ENCODE measurements around the gene PRSS56. TPM values are rescaled to one million over a fixed set of nuclear protein-coding genes. Genes with fewer than 3 reads are reported as not detected.

The PRSS56 gene
- total and polyA plus RNA-seq, 2 of the 13 experiments (the other 11 are each of a cell fraction or from before 2014, with no cell fraction given), result not detected

GRCh38 chr2:232574674-232575403, 54.7 kb downstream of the PRSS56 start (continued):
- TF ChIP-seq ZNF737 (CRISPR knock-in tag; IDR thresholded peaks at IDR 0.05; ENCODE audit: borderline replicate concordance) (no peak), ZSCAN22 (CRISPR knock-in tag; IDR thresholded peaks at IDR 0.05) (no peak), ATF7-NPFF (CRISPR knock-in tag; IDR thresholded peaks at IDR 0.05; ENCODE audit: low read depth) (no peak), ZNF180 (CRISPR knock-in tag; IDR thresholded peaks at IDR 0.05; ENCODE audit: borderline replicate concordance, low read depth) (no peak), ZNF879 (CRISPR knock-in tag; IDR thresholded peaks at IDR 0.05) (0 out of 2 replicates have a peak, but pooled peaks have one; percentile 37), NR2F6 (IDR thresholded peaks at IDR 0.05) (no peak), NR2F6 (CRISPR knock-in tag; IDR thresholded peaks at IDR 0.05) (0 out of 2 replicates have a peak, but pooled peaks have one; percentile 20), ZNF724P (CRISPR knock-in tag; IDR thresholded peaks at IDR 0.05; ENCODE audit: borderline replicate concordance) (no peak), PRDM15 (CRISPR knock-in tag; IDR thresholded peaks at IDR 0.05) (no peak), ZMAT3 (CRISPR knock-in tag; conservative IDR thresholded peaks at IDR 0.05) (peak; percentile 73; the same call in 1 of the 2 replicates), RFX3 (CRISPR knock-in tag; IDR thresholded peaks at IDR 0.05) (no peak), ZNF746 (CRISPR knock-in tag; IDR thresholded peaks at IDR 0.05) (no peak), CREM (IDR thresholded peaks at IDR 0.05) (no peak; the same call in 1 of the 2 replicates), CREM (CRISPR knock-in tag; IDR thresholded peaks at IDR 0.05) (no peak), GLMP (CRISPR knock-in tag; IDR thresholded peaks at IDR 0.05; ENCODE audit: borderline replicate concordance) (no peak), ZNF383 (CRISPR knock-in tag; IDR thresholded peaks at IDR 0.05; ENCODE audit: borderline replicate concordance) (no peak), BCL6 (CRISPR knock-in tag; IDR thresholded peaks at IDR 0.05) (peak; percentile 71), NFAT5 (CRISPR knock-in tag; IDR thresholded peaks at IDR 0.05) (no peak), ZNF326 (CRISPR knock-in tag; IDR thresholded peaks at IDR 0.05; ENCODE audit: borderline replicate concordance) (no peak), RXRB (CRISPR knock-in tag; IDR thresholded peaks at IDR 0.05; ENCODE audit: borderline replicate concordance) (peak; percentile 55; the same call in 1 of the 2 replicates), IRX3 (CRISPR knock-in tag; IDR thresholded peaks at IDR 0.05; ENCODE audit: borderline replicate concordance, low read depth) (0 out of 2 replicates have a peak, but pooled peaks have one; percentile 20)

Measured in HepG2 (cell line).